HG02840 (cell line): Measurements from ENCODE around the gene SLC27A5.
"Not testable (repeated sequence)": the region's sequence is repeated elsewhere in the genome, so short reads cannot be mapped to it uniquely, and the experiment has no call there.

Experiments used
- ATAC-seq: cut with Tn5 transposase; IDR thresholded peaks from one replicate; pipeline ENCODE4 v1.9.1; 2021; ENCODE audit warnings: mild to moderate bottlenecking, moderate library complexity, moderate number of reproducible peaks; ENCODE audit not compliant: unreplicated experiment, low FRiP score

SLC27A5 gene

DNA sequence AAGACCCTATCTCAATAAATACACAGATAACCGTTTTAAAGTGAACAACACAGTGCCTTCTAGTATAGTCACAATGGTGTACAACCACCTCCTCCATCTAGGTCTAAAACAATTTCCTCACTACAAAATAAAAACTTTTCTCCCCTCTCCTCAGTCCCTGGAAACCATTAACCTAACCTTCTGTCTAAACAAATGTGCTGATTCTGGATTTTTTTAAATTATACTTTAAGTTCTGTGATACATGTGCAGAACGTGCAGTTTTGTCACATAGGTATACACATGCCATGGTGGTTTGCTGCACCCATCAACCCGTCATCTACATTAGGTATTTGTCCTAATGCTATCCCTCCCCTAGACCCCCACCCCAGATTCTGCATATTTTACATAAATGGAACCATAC is 17.6 kb upstream of the SLC27A5 start:
- ATAC-seq, result no peak

DNA sequence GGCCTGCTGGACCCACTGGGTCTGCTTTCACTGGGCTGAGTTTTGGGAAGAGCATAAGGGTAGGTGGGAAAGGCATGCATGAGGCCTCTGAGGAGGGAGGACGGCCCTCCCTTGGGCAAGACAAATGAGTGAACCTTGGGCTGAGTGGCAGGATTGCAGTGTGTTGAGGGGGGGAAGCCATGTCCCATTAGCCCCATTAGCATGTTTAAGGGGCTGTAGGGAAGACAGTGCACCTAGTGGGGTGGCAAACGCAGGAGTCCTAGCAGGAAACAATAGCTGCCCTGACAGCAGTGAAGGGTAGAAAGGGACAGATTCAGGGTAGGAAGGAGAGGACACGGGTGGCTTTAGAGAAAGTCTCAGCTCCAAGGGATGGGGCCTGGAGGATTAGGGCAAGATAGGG is 10.9 kb upstream of the SLC27A5 start:
- no peak for ATAC-seq

DNA sequence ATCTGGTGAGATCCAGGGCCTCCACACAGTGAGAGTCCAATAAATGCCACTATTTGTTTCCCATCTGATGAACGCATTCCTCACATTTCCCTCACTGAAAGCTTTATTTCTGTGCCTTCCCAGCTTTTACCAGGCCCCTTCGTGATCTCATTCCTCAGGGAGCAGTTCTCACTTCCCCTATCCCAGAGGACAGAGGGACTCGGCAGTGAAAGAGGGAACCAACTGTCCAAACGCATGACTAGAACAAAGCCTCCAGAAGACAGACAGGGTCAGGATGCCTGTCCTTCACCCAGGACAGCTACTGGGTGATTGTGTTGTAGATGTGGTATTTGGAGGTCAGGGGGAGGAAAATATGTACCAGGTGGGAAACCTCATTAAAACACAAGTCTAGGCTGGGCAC is 9.9 kb upstream of the SLC27A5 start:
- no peak for ATAC-seq

DNA sequence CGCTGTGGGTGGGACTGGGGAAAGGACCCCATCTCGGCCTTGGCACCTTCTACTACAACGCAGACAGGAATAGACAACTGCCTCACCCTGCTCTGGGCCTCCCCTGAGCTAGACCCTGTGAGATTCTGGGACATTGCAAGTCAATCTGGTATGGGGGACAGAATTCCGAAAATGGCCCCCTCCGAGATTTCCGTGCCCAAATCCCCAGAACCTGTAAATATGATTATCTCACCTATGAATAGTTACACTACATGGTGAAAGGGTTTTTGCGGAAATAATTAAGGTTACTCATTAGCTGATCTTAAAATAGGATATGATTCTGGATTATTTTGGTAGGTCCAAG is 8.4 kb upstream of the SLC27A5 start:
- ATAC-seq, result no peak

DNA sequence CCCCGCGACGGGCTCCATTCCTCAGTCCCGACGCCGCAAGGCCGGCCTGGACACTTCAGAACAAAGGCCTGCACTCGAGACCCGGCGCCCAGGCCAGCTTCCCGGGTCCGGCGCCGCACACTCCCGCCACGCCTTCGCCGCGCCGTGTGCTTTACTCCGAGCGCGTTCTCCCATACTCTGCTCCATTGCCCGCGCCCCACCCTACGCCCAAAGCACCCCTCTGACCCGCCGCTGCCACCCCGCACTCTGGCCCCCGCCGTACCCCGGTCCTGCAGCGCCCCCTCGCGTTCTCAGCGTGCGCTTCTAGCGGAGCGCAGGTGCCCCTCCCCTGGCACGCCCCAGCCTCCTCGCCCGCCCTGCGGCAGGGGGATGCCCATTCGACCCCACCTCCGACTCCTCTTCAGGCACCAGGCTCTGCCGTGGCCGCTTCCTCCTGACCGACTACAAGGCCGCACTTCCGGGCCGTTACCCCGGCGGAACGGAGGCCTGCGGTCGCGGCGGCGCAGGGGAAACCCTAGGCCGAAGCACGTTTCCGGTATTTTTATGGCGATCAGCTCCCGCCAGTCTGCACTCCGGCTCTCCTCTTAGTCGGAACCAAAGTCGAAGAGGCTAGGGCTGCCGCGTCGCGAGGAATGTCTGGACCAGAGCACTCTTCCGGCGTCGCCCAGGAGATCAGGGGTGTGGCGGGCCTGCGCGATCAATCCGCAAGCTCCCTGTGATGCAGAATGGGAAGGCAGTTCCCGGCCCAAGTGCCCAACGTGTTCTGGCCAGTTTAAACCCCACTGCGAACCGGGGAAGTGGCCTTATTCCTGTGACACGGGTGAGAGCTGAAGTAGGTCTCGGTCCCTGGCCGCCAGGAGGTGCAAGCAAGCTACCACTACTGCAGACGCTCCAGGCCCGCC is 7.8 kb upstream of the SLC27A5 start, which contains the start of gene ZBTB45:
ZBTB45 (minus strand) TSS at position 456 of the 902 bp plus-strand sequence. CDS start 2,137 bp downstream, outside the sequence.
- ATAC-seq, result peak; percentile 78

DNA sequence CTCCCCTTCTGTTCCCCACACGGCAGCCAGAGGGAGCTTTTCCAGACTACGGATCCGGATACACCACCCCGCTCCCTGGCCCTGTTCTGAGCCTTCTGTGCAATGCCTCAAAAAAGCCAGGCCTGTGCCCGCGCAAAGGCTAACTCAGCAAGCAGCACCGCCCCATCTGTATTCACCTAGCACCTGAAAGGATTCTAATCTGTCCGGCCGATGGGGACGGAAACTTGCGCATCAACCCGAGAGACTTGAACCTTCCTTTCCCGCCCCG is 7.2 kb upstream of the SLC27A5 start:
- ATAC-seq, result no peak

DNA sequence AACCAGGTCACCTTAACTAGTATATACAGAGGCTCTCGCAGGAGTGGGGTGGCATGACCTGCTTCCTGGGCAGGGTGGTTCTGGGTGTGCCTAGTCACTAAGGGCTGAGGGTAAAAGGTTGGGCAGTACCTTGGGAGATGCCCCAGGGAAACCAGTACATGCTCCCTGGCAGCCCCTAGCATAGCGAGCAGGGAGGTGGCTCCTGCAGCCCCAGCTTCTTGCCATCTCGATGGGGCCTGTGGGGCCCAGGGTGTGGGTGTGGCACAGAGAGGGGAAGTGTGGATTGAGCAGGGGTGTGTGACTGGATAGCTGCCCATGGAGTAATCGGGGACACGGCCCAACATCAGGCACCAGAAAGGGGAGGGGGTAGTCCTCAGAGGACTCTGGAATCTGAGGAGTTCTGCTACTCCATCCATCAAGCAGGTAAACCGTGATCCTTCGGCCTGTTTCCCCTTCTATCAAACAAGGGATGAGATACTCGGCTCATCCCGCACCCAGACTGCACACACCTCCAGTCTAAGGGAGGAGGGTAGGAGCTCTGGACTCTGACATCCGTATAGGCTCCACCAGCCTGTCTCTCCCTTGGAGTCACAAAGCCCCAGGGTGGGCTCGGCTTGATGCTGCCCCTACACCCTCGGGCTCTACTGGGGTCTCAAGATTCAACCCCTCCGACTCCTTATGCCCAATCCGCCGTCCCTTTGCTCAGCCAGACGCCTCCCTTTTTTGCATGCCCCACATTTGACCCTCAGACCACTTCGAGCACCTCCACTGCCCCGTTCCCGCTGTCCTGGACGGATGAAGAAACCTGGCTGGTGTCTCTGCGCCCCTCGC is 6.7 kb upstream of the SLC27A5 start:
- ATAC-seq, result no peak

DNA sequence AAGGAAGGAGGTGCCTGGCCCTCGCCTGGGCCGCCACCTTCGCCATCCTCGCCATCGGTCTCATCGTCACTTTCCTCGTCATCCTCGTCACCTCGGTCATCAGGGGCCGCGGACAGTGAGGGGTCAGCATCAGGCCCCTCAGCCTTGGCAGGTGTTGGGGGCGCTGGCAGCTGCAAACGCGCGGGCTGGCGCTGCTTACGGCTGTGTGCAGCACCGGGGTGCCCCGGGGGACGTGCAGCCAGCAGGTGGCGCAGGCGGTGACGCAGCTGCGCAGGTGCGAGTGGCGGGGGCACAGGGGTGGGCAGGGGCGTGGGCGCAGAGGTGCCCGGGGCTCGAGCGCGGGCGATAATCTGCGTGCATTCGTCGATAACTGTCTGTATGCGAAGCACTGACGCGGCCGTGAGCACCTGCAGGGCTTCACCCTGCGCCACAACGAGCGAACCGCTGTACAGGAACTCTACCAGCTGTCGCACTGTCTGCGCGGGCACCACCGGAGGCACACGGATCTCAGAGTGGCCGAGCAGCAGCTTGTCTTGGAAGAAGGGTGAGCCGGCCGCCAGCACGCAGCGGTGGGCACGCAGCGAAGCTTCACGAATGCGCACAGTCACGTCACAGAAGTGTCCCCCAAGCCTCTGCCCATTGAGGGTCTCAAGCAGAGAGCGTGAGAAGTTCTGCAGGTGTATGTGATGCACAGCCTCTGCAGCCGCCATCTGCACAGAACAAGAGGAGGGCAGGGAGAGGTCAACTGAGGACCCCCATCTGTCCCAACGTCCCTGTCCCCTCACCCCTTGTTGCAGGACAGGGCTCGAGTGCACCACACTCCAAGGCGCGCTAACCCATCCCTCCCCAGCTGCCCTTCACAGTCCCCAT is 5.4 kb upstream of the SLC27A5 start:
- ATAC-seq, result no peak

DNA sequence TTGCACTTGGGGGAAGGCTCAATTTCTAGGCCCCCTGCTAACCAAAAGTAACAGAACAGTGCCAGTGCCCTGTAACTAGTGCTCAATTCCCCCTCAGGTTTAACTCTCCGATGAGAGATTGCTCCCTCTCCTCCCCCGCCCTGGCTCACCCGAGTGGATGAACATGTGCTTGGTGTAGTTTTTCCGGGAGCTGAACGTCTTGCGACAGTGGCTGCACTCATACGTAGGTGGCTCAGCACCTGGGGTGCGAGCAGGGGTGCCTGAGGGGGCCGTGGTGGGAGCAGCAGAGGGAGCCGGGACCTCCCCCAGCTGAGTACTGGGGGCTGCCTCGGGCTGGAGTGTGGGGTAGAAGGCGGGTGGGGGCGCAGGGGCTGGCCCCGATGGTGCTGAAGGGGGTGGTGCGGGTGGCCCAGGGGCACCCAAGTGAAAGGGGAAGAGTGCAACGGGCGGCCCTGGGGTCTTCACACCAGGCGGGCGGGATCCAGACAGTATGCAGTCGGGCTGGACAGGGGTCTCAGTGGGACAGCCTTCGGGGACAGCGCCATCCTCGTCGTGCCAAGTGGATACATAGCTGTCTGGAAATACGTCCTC is 4.5 kb upstream of the SLC27A5 start:
- ATAC-seq, result no peak

DNA sequence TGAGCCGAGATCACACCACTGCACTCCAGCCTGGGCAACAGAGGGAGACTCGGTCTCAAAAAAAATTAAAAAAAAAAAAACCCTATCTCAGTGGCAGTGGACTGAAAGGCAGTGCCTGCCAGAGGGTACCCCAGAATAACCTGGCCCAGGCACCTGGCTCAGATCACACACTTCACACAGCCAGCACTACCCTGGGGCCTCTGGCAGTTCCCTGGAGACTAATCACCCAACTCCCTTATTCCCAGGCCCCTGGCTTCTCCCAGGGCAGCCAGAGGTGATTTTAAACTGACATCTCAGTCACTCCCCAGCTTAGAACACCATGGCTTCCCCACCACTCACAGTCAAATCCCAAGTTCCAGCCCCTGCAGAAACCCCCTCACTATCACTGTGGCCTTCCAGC is 3.5 kb upstream of the SLC27A5 start:
- ATAC-seq, result no peak

DNA sequence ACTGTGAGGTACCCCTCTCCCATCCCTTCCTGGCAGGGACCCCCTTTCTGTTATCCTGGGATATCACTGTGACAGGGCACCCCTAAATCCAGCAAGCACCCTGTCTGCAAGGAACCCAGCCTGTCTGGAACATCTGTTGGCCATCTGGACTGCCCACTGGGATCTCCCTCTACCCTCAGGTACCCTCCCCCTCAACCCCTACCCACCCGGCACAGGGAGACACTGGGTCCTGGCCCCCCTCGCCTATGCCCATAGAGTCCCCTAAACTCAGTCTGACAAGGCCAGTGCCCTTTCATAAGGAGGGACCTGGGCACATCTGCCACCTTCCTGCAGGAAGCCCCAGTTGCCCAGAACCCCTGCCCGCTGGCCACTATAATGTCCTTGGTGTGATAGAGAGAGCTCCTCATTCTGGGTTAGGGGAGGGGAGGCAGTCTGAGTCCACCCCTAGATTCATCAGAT is 2.8 kb upstream of the SLC27A5 start:
- ATAC-seq, result no peak

DNA sequence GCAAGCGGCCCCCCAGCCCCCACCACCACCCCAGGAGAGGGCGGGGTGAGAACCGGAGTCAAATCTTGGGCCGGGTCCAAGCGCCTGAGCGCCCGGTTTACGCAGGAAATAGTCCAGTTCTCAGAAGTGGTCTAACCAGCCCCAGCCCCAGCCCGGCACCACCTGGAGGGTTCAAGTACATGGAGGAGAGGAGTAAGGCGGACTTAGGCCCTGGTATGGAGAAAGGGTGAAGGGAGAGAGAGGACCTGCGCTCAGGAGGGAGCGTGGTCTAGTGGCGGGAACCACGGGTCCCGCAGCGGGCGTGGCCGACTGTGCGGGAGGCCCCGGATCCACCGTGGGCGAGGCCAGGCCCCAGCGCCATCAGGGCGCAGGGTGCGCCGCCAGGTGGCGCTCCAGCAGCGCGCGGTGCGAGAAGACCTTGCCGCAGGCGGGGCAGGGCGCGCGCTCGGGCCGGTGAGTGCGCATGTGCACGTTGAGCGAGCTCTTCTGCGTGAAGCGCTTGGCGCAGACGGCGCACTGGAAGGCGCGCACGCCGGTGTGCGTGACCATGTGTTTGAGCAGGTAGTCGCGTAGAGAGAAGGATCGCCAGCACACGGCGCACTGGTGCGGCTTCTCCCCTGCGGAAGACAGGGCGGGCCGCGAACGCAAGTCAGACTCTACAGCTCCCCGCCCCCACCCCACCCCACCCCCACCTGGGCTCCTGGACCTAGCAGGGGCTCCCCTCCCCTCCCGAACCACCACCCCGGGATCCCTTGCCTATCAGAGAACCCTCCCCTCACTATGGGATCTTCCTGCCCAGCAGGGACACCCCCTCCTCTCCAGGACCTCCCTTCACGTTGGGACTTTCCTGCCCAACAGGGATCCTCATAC is 2.1 kb upstream of the SLC27A5 start:
- peak; percentile 60 for ATAC-seq

DNA sequence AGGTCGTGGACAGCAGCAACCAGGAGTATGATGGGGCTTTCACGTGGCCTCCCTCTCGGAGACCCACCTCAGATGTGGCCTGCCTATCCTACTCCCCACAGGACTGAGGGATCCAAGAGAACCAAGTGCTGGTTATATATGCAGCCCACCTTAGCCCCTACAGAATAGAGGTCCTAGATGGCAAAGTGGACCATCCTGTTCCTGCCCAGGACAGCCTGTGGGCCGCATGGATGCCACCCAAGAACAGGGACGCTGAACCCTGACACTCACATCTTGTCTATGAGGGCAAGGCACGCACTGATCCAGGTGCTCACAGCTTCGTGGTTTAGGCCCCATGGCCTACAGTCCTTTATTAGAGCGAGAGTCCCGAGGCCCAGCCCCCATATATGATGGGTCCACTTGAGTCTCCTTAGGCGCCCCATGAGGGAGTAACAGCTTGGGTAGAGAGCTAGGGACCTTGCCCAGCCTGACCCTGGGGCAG is 1.5 kb upstream of the SLC27A5 start:
- no peak for ATAC-seq

DNA sequence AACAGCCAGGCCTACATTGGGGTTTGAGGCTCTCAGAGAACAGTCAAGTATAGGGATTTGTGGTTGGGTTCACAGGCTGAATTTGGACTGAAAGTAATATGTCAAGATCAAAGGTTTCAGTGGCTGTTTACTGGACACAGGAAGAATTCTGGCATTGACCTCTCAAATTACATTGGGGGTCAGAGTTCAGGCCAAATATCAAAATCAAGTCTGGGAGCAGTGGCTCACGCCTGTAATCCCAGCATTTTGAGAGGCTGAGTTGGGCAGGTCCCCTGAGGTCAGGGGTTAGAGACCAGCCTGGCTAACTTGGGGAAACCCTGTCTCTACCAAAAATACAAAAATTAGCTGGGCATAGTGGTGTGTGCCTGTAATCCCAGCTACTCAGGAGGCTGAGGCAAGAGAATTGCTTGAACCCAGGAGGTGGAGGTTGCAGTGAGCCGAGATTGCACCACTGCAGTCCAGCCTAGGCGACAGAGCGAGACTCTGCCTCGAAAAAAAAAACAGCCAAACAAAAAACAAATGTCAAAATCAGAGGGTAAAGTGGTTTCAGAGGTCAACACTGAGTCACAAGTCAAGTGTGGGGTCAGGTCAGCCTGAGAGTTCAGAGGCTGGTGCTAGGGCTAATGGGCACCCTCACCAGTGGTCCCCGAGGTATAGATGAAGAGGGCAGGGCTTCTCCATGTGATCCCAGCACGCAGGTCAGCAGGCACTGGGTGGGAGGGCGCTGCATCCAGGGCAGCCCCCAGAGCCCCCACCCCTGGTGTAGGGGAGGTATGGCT is 1.5 kb downstream of the SLC27A5 start:
- ATAC-seq, result no peak

DNA sequence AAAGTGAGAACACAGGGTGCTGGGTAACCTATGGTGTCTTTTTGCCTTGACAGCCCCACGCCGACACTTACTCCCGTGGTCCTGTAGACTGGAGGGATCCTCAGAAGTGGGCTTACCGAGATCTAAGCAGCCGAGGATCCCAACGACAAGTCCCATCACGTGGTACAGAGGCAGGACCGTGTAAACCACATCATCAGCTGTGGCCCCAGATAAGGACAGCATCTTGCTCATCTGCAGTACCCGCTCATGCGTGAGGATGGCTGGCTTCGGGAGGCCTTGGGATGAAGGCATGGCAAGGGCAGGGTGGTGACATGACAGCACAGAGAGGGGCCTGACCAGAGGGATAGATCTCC is 2.1 kb downstream of the SLC27A5 start:
- no peak for ATAC-seq

DNA sequence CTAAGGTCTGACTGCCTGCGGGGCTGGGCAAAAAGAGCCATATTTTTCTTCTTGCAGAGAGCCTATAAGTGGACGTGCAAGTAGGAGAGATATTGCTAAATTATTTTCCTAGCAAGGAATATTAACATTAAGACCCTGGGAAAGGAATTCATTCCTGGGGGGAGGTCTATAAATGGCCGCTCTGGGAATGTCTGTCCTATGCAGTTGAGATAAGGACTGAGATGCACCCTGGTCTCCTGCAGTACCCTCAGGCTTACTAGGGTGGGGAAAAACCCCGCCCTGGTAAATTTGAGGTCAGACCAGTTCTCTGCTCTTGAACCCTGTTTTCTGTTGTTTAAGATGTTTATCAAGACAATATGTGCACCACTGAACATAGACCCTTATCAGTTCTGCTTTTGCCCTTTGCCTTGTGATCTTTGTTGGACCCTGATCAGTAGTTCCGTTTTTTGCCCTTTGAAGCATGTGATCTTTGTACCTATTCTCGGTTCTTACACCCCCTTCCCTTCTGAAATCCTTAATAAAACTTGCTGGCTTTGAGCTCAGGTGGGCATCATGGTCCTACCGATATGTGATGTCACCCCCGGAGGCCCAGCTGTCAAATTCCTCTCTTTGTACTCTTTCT is 4.1 kb downstream of the SLC27A5 start:
- not testable (repeated sequence) for ATAC-seq

DNA sequence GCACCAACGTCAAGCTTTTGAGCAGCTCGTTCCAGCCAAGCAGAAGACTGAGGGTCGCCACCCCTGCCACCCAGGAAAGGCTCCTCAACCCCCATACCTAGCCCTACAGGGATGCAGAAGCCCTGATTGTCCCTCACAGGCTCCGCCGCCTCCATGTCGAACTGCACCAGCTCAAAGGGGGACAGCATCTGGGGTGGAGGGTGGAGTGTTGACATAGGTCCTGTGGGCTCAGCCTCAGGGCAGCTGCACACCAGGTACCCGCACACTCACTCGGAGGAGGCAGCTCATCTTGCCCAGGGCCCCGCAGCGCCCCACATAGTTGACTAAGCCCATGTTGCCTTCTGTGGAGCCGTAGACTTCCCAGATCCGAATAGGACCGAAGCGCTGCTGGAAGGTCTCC is 11.6 kb downstream of the SLC27A5 start:
- no peak for ATAC-seq
